GM18951 (cell line): ENCODE measurements around the gene TAAR8.
"Not testable (repeated sequence)": the region's sequence is repeated elsewhere in the genome, so short reads cannot be mapped to it uniquely, and the experiment has no call there.

ENCODE experiments used
- POLR2A ChIP-seq: IDR thresholded peaks from 4 replicates; pipeline ENCODE4 v1.6.1; 2011; ENCODE audit warnings: mild to moderate bottlenecking; ENCODE audit not compliant: insufficient read length, insufficient read depth; ENCODE audit errors: extremely low read depth
- in situ Hi-C: fragments of 300-500 bp; cut with MboI; formaldehyde crosslinking; loops from one replicate; pipeline ENCODE4 v1.12.0; 2022; ENCODE audit warnings: low sequenced_read_pairs, mixed read lengths, inconsistent platforms; ENCODE audit not compliant: unreplicated experiment

The TAAR8 gene

DNA sequence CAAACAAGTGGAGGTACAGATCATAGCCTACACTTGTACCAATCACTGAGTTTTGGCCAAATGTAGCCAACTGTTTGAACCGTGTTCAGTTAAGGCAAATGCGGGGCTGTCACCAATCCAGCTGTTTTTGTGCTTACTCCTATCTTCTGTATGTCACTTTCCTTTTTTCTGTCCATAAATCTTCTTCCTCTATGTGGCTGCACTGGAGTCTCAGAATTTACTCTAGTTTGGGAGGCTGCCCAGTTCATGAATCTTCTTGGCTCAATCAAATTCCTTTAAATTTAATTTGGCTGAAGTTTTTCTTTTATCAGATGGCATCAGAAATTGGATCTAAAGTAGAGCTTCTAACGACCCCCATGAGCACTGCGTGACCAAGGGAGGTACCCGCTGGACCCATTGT is 27.8 kb upstream of the TAAR8 start:
- in situ Hi-C loops: no loop called here
- TF ChIP-seq POLR2A: no peak

GRCh38 chr6:132525866-132526265 is 26.6 kb upstream of the TAAR8 start:
- in situ Hi-C loops: no loop called here

DNA sequence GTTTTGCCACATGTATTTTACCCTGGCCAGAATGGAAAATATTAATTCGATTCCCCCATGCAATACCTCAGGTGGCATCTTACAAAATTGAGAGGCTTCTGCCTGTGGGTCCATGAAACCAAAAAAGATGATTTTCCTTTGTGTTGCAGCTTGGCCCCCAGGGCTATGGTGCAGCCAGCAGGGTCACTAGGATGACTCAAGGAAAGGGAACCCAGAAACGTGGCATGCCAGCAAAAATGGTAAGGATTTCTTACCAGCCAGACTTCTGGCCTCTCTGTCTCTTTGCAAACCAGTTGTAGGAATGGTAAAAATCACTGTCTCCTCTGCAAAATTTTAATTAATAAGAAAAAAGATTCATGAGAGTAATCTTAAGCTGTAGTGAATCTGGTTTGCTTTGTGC is 26.0 kb upstream of the TAAR8 start:
- in situ Hi-C loops: no loop called here
- TF ChIP-seq POLR2A: no peak

More at GRCh38 chr6:132525866-132526265, 26.6 kb upstream of the TAAR8 start:
- no peak for TF ChIP-seq POLR2A

GRCh38 chr6:132527791-132528190 is 24.7 kb upstream of the TAAR8 start:
- in situ Hi-C loops: no loop called here

DNA sequence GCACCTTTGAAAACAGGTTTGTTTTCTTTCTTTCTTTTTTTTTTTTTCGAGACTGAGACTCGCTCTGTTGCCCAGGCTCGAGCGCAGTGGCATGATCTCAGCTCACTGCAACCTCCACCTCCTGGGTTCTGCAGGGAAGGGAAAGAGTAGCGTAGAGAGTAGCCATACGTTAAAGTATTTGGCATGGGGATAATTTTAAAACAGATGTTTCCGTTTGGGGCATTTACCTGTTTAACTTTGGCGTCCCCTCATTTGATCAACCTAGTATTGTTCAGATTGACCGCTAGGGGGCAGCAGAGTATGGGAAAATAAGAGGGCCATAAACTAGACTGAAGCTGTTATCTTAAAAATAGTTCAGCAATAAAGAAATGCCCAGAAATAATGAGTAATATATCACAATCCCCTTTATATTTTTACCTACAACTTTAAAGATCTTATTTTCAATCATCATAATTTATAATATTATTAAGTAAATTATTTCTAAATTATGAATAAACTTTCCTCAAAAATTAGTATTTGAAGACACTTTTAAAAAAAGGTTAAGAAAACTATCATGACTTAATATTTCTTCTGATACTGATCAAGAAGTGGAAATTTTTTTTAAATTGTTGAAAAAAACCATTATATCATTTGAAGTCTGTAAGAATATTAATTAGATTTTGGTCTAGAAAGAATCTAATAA is 22.0 kb upstream of the TAAR8 start:
- in situ Hi-C loops: loop anchor here (10.0 kb wide), 1 partner anchor 234 kb away; no protein-coding TSS in a partner anchor
- TF ChIP-seq POLR2A: no peak

More at GRCh38 chr6:132527791-132528190, 24.7 kb upstream of the TAAR8 start:
- no peak for TF ChIP-seq POLR2A

DNA sequence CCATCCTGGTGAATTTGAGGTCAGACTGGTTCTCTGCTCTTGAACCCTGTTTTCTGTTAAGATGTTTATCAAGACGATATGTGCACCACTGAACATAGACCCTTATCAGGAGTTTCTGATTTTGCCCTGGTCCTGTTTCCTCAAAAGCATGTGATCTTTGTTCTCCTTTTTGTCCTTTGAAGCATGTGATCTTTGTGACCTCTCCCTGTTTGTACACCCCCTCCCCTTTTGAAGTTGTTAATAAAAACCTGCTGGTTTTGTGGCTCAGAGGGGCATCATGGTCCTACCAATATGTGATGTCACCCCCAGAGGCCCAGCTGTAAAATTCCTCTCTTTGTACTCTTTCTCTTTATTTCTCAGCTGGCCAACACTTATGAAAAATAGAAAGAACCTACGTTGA is 17.9 kb upstream of the TAAR8 start:
- in situ Hi-C loops: loop anchor here (10.0 kb wide), 1 partner anchor 230 kb away; no protein-coding TSS in a partner anchor

- in situ Hi-C loops: loop anchor here (10.0 kb wide), 1 partner anchor 228 kb away; no protein-coding TSS in a partner anchor
- TF ChIP-seq POLR2A: no peak
Measured at GRCh38 chr6:132537145-132537544, 15.3 kb upstream of the TAAR8 start.

- in situ Hi-C loops: loop anchor here (10.0 kb wide), 1 partner anchor 227 kb away; no protein-coding TSS in a partner anchor
- TF ChIP-seq POLR2A: no peak
Measured at GRCh38 chr6:132537977-132538376, 14.5 kb upstream of the TAAR8 start, which contains the start of gene TAAR9. TSS of gene TAAR9 (plus strand) at chr6:132538277. CDS start at chr6:132538290, 13 bp downstream.

GRCh38 chr6:132544826-132545225 is 7.6 kb upstream of the TAAR8 start:
- in situ Hi-C loops: no loop called here
- no peak for TF ChIP-seq POLR2A

DNA sequence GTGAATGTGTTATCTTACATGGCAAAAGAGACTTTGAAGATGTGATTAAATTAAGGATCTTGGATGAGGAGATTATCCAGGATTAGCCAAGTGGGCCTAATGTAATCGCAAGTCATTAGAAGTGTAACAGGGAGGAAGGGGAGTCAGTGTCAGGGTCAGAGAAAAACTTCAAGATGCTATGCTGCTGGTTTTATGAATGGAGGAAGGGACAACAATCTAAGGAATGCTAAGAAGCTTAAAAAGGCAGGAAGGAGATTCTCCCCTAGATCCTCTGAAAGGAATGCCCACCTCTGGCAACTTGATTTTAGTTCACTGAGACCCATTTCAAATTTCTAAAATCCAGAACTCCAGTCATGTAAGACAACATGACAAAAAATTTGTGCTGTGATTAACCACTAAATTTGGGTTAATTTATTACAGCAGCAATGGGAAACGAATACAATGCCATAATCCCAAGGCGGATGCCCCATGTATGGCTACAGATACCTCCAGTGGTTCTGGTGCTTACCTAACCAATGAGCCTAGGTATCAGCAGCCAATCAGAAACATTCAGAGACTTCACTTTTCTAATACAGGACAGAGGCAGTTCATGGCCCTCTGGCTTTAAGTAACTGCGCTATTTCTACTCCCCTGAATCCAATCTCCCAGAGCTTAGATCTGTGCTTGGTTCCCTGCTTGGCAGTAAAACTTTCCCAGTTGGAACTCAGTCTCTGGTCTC is 3.6 kb upstream of the TAAR8 start:
- no peak for TF ChIP-seq POLR2A
- in situ Hi-C loops: no loop called here

DNA sequence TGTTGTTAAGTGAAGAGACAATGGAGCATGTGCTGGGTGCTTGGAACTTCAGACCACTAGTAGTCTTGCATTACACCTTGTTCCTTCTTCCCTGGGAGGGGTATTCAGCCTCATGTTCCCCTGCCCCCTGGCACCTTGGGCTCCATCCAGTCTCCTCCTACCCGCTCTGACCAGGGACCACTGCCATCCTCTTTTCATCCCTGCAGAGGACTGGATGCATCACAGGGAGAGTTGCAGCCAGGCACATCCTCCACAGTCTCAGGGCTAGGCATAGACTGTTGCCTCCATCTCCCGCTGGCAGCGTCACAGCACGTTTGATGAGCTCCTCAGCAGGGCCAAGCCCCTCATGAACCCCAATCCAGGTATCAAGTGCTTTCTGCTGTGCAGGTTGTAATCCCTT is 1.3 kb upstream of the TAAR8 start:
- in situ Hi-C loops: no loop called here

GRCh38 chr6:132560087-132560486 is 7.6 kb downstream of the TAAR8 start:
- in situ Hi-C loops: not testable (repeated sequence)

More for the DNA sequence above, 1.3 kb upstream of the TAAR8 start:
- no peak for TF ChIP-seq POLR2A

DNA sequence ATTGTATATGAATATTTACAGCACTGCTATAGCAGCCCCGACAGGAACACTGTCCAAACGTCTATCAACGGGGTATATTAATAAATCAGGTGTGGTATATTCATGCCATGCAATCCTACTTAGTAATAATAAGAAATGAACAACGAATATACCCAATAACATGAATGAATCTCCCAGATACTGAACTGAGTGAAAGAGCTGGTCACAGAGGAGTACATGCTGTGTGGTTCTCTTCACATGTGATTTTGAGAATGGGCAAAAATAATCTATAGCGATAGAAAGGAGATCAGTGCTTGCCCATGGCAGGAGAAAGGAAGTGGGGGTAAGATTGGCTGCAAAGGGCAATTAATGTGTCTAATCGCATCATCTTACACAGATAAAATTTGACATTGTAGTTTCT is 13.9 kb downstream of the TAAR8 start:
- no peak for TF ChIP-seq POLR2A
- in situ Hi-C loops: no loop called here

GRCh38 chr6:132567566-132567965 is 15.1 kb downstream of the TAAR8 start:
- in situ Hi-C loops: no loop called here
- no peak for TF ChIP-seq POLR2A
